ENCODE results near the gene CCDC183.
A peak's percentile ranks its signal among the peaks of the same experiment; 100 is the strongest.
"Not testable (repeated sequence)": the region's sequence is repeated elsewhere in the genome, so short reads cannot be mapped to it uniquely, and the experiment has no call there.

CCDC183 gene

DNA sequence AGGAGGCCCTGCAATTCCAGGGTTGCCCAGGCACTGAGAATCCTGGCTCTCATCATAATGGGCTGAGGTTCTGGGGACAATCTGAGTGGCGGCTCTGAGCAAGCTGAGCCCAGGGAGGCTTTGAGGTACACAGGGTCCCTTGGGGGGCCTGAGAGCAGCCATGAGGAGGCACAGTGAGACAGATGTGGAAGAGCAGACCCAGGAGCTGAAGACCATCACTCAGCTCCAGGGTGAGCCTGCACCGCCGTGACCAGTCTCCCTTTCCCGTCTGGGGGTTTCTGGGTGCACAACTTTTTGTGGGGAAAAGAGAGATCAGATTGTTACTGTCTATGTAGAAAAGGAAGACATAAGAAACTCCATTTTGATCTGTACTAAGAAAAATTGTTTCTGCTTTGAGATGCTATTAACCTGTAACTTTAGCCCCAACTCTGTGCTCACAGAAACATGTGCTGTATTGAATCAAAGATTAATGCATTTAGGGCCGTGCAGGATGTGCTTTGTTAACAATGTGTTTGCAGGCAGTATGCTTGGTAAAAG lies at the start of gene CCDC183:
TSS of gene CCDC183 (plus strand) at position 101 of the 537 bp plus-strand sequence. CDS start at position 161, 60 bp downstream.
- DNase-seq, result no peak

DNA sequence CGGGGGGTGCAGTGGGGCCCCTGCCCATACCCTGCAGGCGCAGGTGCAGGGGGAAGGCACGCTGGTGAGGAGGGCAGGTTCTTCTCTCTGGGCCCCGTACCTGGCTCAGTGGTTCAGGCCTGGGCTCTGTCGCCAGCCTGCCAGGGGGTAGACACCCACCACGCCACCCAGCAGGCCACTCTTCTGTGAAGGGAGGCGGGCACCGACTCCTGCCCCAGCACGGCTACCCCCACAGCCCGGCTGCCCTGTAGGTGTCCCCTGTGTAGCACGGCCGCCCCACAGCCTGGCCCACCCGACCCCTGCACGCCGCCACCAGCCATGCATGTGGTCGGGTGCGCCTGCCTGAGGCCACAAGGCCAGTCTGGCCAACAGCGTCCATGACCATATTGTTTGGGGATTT lies 49.5 kb upstream of the CCDC183 start:
- no peak for DNase-seq

DNA sequence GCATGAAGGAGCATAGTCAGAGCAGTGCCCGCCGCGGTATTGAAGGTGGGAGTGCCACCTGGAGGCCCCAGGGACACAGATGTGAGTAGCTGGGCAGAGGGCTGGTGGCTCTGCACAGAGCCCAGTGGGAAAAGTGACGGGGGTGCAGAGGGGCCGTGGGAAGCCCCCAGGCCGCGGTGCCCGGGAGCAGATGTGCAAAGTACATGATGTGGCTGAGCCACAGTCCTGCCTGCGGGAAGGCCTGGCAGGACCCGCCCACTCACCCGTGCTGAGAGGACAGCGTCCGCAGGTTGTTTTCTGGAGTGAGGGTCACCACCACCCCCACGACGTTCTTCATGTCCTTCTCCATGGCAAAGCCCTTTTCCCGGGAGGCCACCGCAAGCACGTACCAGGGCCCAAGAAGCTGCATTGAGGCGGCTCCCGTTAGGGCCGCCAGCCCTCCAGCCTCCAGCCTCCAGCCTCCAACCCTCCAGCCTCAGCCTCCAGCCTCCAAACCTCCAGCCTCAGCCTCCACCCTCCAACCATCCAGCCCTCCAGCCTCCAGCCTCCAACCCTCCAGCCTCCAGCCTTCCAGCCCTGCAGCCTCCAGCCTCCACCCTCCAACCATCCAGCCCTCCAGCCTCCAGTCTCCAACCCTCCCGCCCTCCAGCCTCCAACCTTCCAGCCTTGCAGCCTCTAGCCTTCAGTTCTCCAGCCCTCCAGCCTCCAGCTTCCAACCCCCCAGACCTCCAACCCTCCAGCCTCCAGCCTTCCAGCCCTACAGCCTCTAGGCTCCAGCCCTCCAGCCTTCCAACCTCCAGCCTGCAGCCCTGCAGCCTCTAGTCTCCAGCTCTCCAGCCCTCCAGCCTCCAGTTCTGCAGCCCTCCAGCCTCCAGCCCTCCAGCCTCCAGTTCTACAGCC lies 48.7 kb upstream of the CCDC183 start:
- no peak for DNase-seq

DNA sequence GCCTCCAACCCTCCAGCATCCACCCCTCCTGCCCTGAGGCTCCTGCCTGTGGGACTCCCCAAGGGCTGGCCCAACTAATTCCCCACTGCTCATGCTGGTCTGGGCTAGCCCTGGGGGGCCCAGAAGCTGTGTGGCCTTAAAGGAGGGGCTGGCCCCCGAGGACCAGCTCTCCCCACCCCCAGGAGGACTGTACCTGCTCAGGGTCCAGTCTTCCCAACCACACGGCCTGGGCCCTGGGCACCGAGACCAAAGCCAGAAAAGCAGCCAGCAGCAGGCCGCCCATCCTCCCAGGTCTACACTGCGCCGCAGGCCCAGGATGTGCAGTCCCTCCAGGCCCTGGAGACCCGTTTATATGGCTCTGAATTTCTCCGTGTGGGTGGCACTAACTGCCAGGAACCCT lies 47.9 kb upstream of the CCDC183 start, which contains the start of gene LCN6:
TSS of gene LCN6 (minus strand) at position 325 of the 400 bp plus-strand sequence. CDS start at position 283, 42 bp downstream.
- DNase-seq, result no peak

DNA sequence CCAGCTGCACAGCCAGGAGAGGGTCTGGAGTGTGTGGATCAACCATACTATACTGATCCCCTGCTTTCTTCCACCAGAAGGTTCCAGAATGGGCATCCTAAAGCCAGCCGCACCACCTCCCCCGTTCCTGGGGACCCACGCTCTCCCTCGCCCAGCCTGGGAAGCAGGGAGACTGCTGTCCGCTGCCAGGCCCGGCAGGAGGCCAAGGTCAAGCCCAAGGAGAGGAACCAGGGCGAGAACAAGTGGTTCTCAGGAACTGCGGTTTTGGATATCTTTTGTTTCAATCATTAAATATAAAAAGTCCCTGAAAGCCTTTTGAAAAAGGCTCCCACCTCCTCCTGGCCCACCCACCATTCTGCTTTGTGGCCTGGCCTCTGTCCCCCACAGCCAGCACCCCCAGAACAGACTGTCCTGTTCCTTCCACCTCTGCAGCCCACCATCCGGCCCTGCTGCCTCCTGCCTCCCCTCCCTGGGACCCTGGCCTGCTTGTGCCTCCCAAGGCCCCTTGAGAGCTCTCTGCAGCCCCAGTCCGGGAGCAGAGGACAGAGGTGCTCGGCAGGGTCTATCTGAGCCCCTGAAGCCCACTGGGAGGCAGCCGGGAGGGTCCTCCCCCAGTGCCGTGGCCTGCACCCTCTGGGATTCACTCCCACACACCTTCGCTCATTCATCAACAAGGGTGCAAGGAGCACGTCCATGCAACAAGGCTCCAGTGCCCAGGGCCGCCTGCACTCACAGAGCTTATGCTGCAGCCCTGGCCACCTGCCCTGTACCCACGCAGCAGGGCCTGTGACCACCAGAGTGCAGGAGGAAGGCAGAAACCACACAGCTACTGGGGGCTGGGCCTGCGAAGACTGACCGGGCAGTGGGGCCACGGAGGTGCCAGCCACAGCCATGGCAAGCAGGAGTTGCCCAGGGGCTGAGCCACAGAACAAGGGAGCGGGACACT lies 47.2 kb upstream of the CCDC183 start:
- no peak for DNase-seq

DNA sequence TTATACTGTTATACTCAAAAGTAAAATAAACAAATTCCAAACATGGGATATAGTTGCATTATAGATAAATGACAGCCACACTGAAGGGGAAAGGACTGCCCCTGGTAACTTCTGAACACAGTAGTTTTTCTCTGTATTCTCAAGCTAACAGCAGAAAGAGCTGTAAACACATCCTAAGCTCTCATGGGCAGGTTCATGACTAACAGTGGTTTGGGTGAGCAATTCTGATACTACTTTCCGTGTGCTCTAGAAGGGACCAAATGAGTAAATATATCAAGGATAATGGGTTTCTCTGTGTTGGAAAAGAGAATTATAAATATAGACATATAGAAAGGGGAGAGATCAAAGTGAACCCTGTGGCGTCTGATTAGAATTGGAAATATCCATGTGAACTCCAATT lies 45.6 kb upstream of the CCDC183 start:
- no peak for DNase-seq

DNA sequence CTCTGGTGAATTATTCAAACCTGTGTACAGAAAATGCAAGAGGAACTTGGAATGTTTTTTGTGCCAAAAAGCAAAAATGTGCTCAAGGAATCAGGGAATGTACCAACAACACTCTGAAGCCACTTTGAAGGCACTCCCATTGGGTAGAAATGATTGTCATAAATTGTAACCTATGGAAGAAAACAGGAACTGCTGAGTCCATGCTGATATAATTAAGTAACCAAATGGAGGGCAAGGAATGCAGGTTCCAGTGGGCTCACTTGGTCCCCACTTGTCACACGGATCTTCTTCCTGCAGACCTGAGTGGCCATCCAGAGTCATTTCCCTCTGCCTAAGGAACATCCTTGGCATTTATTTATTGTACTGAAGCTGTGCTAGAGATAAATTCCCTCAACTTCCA lies 44.9 kb upstream of the CCDC183 start:
- no peak for DNase-seq

DNA sequence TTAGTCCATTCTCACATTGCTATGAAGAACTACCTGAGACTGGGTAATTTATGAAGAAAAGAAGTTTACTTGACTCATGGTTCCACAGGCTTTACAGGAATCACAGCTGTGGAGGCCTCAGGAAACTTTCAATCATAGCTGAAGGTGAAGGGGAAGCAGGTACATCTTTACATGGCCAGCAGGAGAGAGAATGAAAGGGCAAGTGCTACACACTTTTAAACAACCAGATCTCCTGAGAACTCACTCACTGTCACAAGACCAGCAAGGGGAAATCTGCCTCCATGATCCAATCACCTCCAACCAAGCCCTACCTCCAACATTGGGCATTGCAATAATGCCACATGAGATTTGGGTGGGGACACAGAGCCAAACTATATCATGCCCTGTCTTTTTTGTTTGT lies 44.3 kb upstream of the CCDC183 start:
- no peak for DNase-seq

DNA sequence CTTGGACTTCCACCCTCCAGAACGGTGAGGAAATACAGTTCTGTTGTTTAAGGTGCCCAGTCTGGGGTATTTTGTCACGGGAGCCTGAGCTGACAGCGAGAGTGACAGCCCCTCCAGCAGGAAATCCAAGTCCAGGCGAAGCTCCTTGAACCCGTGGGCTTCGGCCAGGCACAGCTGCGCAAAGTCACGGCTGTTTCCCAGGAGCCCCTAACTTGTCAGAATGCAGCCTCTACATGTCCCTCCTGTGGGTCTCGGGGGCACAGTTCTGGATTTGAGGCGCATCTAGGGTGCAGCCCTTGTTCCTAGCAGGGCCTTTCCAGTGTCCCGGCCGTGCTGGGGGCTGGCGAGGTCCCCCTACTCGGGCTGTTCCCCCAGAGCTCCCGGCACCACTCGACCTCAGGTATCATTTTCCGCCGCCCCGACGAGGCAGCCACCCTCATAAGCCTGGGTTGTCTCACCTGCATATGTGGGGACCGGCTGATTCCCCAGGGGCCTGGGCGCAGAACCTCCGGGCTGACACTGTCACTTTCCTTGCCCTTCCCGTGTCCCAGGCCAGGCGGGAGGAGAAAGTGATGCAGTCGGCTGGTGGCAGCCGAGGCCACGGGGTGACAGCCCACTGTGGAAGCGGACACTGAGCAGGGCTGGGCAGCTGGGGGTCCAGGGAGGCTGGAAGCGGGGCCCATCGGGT lies 42.6 kb upstream of the CCDC183 start:
- DNase-seq, result no peak

DNA sequence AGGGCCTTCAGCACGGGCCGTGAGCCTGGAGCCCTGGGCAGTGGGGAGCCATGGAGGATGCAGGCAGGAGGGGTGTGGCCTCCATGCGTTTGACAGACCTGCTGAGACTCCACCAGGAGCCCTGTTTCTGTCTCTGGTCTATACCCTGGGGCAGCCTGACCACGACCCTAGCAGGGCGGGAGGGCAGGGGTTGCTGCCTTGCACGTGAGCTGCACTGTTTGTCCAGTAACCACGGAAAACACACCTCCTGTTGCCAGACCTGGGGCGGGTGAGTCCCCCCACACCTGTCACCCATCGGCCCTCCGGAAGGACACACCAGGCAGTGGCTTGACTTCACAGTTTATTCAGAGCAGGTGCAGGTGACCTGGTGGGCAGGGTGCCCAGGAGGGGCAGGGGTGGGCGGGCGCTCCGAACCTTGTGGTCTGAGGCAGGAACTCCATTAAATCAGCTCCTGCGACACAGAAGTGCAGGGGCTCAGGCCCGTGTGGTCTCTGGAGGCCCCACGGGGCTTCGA lies 42.0 kb upstream of the CCDC183 start:
- DNase-seq, result no peak

DNA sequence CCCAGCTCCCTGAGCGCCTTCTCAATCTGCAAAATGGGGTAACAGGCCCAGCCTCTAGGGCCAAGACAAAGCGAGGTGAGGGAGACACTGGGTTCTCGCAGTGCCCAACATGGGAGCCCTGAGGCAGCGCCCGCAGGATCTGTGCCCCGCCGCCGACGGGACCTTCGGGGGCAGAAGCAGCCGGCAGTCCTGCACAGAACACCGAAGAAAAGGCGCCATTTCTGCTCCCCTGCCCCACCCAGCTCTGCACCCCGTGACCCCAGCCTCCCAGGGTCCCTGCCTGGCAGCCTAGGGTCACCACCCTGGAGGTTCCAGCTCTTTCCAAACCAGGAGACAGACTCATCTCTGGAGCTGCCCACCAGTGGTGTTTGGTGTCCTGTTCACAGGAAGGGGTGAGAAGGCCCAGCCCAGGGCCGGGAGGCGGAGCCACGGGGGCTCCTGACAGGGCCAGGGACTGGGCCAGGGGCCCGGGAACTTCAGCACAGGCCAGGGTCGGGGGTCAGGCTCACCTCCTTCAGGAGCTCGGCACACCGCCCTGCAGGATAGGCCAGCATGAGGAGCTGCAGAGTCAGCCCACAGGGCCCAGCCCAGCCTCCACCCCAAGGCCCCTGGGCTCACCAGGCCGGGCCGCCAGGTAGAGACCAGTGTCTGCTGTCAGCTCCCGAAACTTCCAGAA lies 41.4 kb upstream of the CCDC183 start:
- no peak for DNase-seq

DNA sequence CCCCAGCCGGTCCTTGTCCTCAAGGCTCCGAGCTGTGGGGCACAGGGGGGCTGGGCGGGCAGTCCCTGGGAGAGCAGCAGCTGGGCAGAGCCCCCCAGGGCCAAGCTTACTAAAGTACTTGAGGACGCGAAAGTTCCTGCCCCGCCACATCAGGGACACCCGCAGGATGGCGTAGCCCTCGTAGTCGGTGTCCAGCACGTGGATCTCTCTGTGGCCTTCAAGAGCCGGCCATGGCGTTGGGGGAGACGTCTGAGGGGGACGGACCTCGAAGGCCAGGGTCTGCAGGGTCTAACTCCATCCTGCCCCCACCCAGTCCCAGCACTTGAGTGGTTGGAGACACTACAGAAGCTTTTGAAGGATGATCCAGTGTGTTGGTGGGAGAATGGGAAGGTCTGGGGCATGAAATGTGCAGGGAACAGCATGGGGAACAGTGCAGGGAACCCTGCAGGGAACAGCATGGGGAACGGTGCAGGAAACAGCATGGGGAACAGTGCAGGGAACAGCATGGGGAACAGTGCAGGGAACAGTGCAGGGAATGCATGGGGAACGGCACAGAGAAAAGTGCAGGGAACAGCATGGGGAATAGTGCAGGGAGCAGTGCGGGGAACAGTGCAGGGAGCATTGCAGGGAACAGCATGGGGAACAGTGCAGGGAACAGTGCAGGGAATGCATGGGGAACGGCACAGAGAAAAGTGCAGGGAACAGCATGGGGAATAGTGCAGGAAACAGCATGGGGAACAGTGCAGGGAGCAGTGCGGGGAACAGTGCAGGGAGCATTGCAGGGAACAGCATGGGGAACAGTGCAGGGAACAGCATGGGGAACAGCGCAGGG lies 40.6 kb upstream of the CCDC183 start:
- DNase-seq, result not testable (repeated sequence)

DNA sequence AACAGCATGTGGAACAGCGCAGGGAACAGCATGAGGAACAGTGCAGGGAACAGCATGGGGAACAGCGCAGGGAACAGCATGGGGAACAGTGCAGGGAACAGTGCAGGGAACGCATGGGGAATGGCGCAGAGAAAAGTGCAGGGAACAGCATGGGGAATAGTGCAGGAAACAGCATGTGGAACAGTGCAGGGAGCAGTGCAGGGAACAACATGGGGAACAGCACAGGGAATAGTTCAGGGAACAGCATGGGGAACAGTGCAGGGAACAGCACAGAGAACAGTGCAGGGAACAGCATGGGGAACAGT lies 40.1 kb upstream of the CCDC183 start:
- no peak for DNase-seq

DNA sequence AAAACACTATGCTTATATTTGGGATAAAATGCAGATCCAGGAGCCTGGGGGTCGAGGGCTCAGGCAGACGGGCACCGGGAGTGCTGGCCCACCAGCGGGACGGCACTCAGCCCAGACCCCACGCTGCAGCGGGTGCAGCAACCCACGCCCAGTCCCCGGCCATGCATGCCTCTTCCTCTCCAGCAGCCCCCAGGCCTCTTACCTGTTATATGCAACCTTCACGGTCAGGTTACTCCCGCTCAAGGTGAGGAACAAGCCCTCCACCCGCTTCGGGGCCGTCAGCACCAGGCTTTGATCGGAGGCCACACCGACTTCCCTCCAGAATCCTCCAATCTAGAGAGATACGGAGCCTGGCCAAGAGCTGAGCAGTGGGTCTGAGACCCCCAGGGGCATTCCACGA lies 39.3 kb upstream of the CCDC183 start:
- DNase-seq, result no peak

DNA sequence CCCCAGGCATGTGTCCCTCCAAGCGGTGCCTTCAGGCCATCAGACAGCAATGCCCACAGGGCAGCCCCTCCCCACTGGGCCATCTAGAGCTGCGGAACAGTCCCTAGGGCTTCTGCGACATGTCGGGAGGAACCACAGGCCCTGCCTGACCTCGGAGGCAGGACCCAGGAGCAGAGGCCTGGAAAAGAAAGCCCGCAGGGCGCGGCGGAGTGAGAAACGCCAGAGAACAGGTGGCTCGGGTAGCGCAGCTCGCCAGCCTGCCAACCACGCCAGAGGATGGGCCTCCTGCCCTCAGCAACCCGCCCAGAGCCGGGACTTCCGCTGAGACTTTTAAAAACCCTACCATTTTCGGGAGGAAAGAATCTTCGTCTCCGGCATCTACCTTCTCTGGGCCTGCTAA lies 38.8 kb upstream of the CCDC183 start:
- DNase-seq, result peak in 1 of 14 donors; percentile 74

DNA sequence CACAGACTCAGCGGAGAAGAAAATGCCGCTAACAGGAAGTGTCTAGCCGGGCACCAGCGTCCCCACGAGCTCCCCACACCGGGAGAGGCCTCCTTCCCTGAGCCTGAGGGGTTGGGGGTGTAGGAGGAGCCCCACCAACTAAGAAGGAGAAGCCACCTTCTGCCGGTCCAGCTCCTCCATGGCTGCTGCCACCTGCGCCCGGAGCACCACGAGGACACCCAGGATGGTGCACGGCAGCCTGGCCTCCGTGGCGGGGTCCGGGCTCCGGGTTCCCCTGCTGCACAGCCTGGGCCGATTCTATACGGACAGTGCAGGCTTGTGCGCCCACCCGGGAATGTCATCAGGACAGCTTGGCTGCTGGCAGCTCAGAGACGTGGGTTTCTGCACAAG lies 38.4 kb upstream of the CCDC183 start:
- no peak for DNase-seq

DNA sequence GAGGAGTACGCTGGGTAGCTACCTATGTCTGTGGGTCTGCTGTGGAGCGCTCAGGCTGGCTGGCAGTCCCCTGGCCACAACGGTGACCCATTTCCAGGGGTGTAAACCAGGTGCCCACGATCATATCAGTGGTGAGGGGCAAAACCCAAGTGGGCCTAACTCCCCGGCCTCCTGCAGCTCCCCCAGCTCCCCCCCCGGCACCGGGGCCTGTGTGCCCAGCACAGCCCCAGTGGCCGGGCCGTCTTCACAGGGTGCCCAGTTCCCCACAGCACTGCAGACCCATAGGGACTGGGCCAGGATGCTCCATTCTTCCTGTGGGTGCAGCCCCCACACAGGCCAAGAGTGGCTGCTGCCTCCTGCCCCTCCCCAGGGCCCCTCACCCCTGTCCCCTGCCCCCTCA lies 37.1 kb upstream of the CCDC183 start:
- no peak for DNase-seq

DNA sequence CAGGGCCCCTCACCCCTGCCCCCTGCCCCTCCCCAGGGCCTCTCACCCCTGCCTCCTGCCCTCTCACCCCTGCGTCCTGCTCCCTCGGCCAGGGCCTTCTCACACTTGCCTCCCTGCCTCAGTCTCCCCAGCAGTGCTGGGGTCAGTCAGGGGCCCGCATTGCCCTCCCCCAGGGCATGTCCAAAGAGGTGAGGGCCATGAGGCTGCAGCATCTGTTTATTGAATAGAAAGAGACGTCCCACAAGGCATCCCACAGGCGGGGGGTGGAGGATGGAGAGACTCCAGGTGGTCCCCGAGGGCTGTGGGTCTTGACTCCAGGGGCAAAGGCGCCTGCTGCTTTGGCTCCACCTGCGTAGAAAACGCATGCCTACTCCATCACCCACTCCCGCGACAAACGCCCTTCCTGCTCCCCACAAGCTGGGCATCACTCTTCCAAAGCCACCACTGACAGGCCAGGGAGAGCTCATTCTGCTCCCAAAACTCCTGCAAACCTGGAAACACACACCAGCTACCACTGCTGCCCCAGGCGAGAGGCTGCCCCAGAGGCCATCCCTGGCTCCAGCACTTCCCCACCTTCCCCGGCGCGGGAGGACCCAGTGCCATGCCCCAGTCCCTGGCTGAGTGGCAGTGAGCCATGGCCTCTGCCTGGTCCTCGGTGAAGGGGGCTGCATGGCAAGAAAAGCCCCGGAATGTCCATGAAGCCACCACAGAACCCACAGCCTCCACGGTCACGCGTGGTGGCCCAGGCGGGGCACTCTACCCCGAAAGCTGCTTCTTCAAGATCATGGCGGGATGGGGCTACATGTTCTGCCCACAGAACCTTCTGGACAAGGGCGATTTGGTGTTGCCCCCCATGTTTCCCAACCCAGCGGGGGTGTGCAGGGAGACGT lies 36.5 kb upstream of the CCDC183 start:
- no peak for DNase-seq

DNA sequence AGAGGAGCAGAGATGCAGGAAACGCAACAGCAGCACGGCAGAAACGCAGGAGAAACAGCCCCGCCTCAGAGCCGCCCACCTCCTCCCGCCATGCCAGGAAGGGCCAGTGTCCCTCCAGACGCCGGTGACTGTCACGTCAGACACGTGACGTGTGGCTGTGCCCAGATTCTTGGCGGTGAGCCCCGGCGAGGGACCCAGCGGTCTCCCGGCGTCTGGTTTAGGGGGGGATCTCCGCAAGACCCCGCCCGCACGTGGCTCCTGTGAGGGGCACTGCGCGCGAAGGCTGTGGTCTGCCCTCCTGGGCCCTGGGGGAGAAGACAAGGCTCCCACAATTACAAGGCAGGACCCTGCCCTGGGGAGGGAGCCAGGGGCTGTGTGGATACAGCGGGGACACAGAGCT lies 35.7 kb upstream of the CCDC183 start:
- DNase-seq, result no peak
